Activated CD8-positive, alpha-beta T cell treated with anti-CD3 and anti-CD28 coated beads for 36 hours (primary cell): ENCODE data around the gene DOK4. TPM values are rescaled to one million over a fixed set of nuclear protein-coding genes. Genes with fewer than 3 reads are reported as not detected.

ENCODE experiments used
- ATAC-seq: fragments of 200-7000 bp; cut with Tn5 transposase; one replicate; pipeline ENCODE4 v1.10.0; 2021; ENCODE audit warnings: mild to moderate bottlenecking, moderate library complexity
- CTCF ChIA-PET: fragments of 350-600 bp; sonication (Branson Sonifier 250); formaldehyde crosslinking; loops from one replicate; lab custom pipeline; 2021; ENCODE audit warnings: antibody characterized with exemption; lab: Charles Lee
- POLR2A ChIA-PET: fragments of 350-600 bp; sonication (Branson Sonifier 250); formaldehyde crosslinking; loops from one replicate; lab custom pipeline; 2021; ENCODE audit warnings: antibody characterized with exemption; lab: Charles Lee
- DNase-seq: peaks from one replicate; pipeline ENCODE4 v3.0.0-alpha.2; 2020
- H3K27ac Mint-ChIP-seq: one replicate; pipeline ENCODE4 v1.8.0; 2021; ENCODE audit warnings: mild to moderate bottlenecking, mixed read lengths
- H3K27me3 Mint-ChIP-seq: one replicate; pipeline ENCODE4 v1.8.0; 2021; ENCODE audit warnings: mixed read lengths
- H3K36me3 Mint-ChIP-seq: one replicate; pipeline ENCODE4 v1.8.0; 2021; ENCODE audit warnings: low read depth, mixed read lengths
- H3K4me1 Mint-ChIP-seq: one replicate; pipeline ENCODE4 v1.8.0; 2021; ENCODE audit warnings: low read depth, mixed read lengths
- H3K4me3 Mint-ChIP-seq: one replicate; pipeline ENCODE4 v1.8.0; 2021; ENCODE audit warnings: mild to moderate bottlenecking, moderate library complexity, mixed read lengths
- H3K9me3 Mint-ChIP-seq: one replicate; pipeline ENCODE4 v1.8.0; 2021; ENCODE audit warnings: mixed read lengths
- intact Hi-C: fragments of 100-400 bp; cut with micrococcal nuclease; formaldehyde crosslinking; loops from one replicate; pipeline ENCODE4 v1.10.0; 2022
- total RNA-seq, 2 experiments: library from RNA; stranded (reverse); gene quantifications; one replicate each; pipeline ENCODE4 v1.2.3, GENCODE V29; 2021
- TF ChIP-seq, protein P1 (sequence below): fragments of 200-600 bp; IDR thresholded peaks from one replicate; pipeline ENCODE4 v1.8.0; 2022; ENCODE audit warnings: antibody characterized with exemption, mild to moderate bottlenecking

Gene DOK4
- total RNA-seq, 2 experiments from 2014 or later: 4.6 to 5.1 TPM

- TF ChIP-seq, protein P1, sequence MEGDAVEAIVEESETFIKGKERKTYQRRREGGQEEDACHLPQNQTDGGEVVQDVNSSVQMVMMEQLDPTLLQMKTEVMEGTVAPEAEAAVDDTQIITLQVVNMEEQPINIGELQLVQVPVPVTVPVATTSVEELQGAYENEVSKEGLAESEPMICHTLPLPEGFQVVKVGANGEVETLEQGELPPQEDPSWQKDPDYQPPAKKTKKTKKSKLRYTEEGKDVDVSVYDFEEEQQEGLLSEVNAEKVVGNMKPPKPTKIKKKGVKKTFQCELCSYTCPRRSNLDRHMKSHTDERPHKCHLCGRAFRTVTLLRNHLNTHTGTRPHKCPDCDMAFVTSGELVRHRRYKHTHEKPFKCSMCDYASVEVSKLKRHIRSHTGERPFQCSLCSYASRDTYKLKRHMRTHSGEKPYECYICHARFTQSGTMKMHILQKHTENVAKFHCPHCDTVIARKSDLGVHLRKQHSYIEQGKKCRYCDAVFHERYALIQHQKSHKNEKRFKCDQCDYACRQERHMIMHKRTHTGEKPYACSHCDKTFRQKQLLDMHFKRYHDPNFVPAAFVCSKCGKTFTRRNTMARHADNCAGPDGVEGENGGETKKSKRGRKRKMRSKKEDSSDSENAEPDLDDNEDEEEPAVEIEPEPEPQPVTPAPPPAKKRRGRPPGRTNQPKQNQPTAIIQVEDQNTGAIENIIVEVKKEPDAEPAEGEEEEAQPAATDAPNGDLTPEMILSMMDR: no peak
- Mint-ChIP-seq H3K4me1 (peaks cover 58% of the 10 kb centered on the region), H3K27ac (peak overlapping the region; percentile 96), H3K9me3 (no peaks in the 10 kb centered on the region), H3K36me3 (peaks cover 4% of the 10 kb centered on the region), H3K4me3 (peak overlapping the region; percentile 54), H3K27me3 (no peaks in the 10 kb centered on the region)
- intact Hi-C loops: no loop called here
- DNase-seq (no peak), ATAC-seq (no peak)
- CTCF ChIA-PET: interaction anchor here (1.0 to 2.8 kb wide), 5 partner anchors 10 to 112 kb away, joined by 3 to 14 read pairs (median 4); partner anchors contain the start of gene DOK4
- POLR2A ChIA-PET: interaction anchor here (0.7 to 3.0 kb wide), 9 partner anchors 8 to 84 kb away, joined by 3 to 10 read pairs (median 3); partner anchors contain the start of genes CIAPIN1, COQ9 and POLR2C
Measured at GRCh38 chr16:57530522-57531252, 44.4 kb upstream of the DOK4 start.

DNA sequence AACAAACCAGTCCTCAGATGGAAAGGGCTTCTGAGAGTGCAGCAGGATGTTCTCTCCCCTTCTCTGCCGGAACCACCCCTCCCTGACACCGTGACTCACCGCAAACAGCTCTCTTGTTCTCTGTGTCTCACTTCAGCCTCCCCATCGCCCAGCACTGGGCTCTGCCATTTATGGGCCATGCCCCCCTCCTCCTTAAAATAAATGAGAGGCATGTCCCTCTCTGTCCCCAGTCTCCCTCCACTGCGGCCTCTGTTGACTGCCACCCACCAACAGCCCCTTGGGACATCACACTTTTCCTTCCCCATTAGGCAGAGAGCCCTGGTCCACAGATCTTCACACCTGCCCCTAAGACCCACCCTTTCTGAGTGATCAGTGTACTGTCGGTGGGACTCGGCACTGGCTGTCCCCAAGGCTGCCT, 43.8 kb upstream of the DOK4 start:
- CTCF ChIA-PET: interaction anchor here (1.0 to 2.8 kb wide), 5 partner anchors 10 to 111 kb away, joined by 3 to 14 read pairs (median 4); partner anchors contain the start of gene DOK4
- Mint-ChIP-seq H3K27me3 (no peaks in the 10 kb centered on the region), H3K36me3 (peaks cover 4% of the 10 kb centered on the region), H3K27ac (peak overlapping the region; percentile 96), H3K9me3 (no peaks in the 10 kb centered on the region), H3K4me3 (peak overlapping the region; percentile 54), H3K4me1 (peaks cover 53% of the 10 kb centered on the region)
- ATAC-seq (peak; percentile 96), DNase-seq (peak; percentile 91)
- intact Hi-C loops: no loop called here
- TF ChIP-seq, protein P1: no peak
- POLR2A ChIA-PET: interaction anchor here (0.9 to 3.0 kb wide), 4 partner anchors 10 to 83 kb away, joined by 3 to 10 read pairs (median 4); partner anchors contain the start of genes CIAPIN1, COQ9 and POLR2C

DNA sequence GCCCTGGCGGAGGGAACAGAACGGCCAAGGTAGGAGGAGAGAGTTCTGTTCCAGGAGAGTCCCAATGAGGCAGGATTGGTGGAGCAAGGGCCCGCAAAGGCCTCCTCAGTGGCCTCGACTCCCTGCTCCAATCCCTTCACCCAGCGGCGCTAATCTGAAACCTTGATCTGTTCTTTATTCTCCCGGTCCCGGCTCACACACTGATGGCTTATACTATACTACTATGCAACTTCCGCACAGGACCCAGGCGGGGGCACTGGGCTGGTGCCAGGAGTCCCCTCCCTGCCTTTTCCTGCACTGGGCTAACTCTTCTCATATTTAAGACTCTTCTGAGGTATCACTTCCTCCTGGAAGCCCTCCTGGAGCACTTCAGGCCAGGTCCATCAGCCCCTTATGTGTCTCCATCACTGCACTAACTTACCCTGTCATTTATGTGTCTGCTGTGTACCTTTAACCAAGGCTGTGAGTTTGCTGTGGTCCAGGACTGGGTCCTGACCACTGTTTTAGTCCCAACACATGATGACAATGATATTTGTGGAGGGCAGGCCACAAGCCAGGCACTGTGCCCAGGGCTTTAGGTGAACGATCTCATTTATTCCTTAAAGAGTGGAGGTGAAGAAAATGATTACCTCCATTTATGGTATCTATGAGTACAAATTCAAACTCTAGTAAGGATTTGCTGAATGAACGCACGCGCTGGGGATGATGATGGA, 43.3 kb upstream of the DOK4 start:
- ATAC-seq: peak; percentile 26
- intact Hi-C loops: loop anchor here (5.0 kb wide), 1 partner anchor 62 kb away; no protein-coding TSS in a partner anchor
- Mint-ChIP-seq H3K4me1 (peaks cover 48% of the 10 kb centered on the region), H3K27me3 (no peaks in the 10 kb centered on the region), H3K9me3 (no peaks in the 10 kb centered on the region), H3K36me3 (peaks cover 4% of the 10 kb centered on the region), H3K4me3 (peak overlapping the region; percentile 54), H3K27ac (peak overlapping the region; percentile 96)
- peak; percentile 24 for DNase-seq
- POLR2A ChIA-PET: interaction anchor here (1.5 to 3.0 kb wide), 2 partner anchors 10 to 83 kb away, joined by 5 to 10 read pairs; partner anchors contain the start of genes CIAPIN1 and COQ9
- CTCF ChIA-PET: interaction anchor here (1.0 to 2.8 kb wide), 5 partner anchors 9 to 111 kb away, joined by 3 to 14 read pairs (median 4); partner anchors contain the start of gene DOK4
- TF ChIP-seq, protein P1: no peak

DNA sequence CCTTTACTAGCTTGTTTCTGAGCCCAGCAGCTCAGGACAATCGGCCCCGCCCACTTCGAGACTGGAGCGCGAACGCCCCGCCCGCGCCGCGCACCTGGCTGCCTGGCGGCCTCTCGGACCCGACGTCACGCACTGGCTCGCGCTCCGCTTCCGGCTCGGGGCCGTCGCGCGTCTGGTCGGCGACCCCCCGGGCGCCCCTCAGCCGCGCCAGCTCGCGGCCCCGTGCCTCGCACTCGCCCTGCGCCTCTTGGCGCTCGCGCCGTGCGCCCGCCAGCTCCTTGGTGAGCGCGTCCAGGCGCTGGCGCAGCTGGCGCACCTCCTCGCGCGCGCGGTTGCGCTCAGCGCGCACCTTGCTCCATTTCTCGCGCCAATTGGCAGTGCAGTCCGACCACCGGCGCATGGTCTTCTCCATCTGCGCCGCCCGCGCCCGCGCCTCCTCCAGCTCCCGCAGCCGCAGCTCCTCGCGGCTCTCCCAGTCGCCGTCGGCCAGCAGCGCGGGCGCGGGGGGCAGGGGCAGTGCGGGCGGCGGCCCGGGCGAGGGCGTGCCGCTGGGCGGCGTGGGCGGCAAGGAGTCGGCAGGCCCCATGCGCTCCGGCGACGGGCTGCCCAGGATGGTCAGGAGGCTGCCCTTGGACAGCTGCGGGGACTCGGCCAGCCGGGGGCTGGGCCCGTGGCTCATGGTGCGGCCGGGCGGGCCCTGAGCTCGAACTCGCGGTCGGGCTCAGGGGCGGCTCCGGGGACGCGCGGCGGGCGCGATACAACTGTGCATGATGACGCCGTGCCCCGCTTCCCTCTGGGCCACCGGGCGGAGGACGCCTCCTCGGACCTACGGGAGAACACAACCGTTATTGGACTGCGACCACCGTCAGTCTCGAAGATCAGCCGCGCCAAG, 42.5 kb upstream of the DOK4 start:
- H3K27me3 Mint-ChIP-seq: no peaks in the 10 kb centered on the region
- intact Hi-C loops: loop anchor here (5.0 kb wide), 1 partner anchor 61 kb away; no protein-coding TSS in a partner anchor
- H3K9me3 Mint-ChIP-seq: no peaks in the 10 kb centered on the region
- TF ChIP-seq, protein P1: no peak
- H3K4me3 Mint-ChIP-seq: peak overlapping the region; percentile 54
- H3K4me1 Mint-ChIP-seq: peaks cover 40% of the 10 kb centered on the region
- ATAC-seq (no peak), DNase-seq (no peak)
- peaks cover 4% of the 10 kb centered on the region for H3K36me3 Mint-ChIP-seq
- POLR2A ChIA-PET: interaction anchor here (0.9 kb wide), 1 partner anchor 9 kb away, joined by 7 read pairs; no protein-coding TSS in a partner anchor
- CTCF ChIA-PET: interaction anchor here (0.9 to 3.7 kb wide), 8 partner anchors 8 to 119 kb away, joined by 3 to 18 read pairs (median 4); no protein-coding TSS in a partner anchor
- H3K27ac Mint-ChIP-seq: peak overlapping the region; percentile 96
